Astrocyte (in vitro differentiated cells and primary cell): Measurements from ENCODE around the gene CELF1.
"Not testable (repeated sequence)": the region's sequence is repeated elsewhere in the genome, so short reads cannot be mapped to it uniquely, and the experiment has no call there.

Experiments used
- EZH2 ChIP-seq: IDR thresholded peaks from 2 replicates; pipeline ENCODE4 v1.6.1; 2012; ENCODE audit warnings: mild to moderate bottlenecking, low read length, inconsistent platforms; ENCODE audit not compliant: insufficient read depth
- TF ChIP-seq, protein P1 (sequence below): IDR thresholded peaks from 2 replicates; pipeline ENCODE4 v1.5.1; 2011; ENCODE audit warnings: low read depth, mild to moderate bottlenecking, inconsistent platforms, low read length, moderate library complexity; ENCODE audit not compliant: insufficient read depth

DNA sequence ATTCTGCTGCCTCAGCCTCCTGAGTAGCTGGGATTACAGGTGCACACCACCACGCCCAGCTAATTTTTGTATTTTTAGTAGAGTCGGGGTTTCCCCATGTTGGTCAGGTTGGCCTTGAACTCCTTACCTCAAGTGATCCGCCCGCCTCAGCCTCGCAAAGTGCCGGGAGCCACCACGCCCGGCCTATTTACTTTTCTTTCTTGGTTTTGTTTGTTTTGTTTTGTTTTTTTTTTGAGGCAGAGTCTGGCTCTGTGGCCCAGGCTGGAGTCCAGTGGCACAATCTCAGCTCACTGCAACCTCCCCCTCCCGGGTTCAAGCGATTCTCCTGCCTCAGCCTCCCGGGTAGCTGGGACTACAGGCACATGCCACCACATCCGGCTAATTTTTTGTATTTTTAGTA, 4.1 kb upstream of the CELF1 start:
- TF ChIP-seq, protein P1, sequence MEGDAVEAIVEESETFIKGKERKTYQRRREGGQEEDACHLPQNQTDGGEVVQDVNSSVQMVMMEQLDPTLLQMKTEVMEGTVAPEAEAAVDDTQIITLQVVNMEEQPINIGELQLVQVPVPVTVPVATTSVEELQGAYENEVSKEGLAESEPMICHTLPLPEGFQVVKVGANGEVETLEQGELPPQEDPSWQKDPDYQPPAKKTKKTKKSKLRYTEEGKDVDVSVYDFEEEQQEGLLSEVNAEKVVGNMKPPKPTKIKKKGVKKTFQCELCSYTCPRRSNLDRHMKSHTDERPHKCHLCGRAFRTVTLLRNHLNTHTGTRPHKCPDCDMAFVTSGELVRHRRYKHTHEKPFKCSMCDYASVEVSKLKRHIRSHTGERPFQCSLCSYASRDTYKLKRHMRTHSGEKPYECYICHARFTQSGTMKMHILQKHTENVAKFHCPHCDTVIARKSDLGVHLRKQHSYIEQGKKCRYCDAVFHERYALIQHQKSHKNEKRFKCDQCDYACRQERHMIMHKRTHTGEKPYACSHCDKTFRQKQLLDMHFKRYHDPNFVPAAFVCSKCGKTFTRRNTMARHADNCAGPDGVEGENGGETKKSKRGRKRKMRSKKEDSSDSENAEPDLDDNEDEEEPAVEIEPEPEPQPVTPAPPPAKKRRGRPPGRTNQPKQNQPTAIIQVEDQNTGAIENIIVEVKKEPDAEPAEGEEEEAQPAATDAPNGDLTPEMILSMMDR, result not testable (repeated sequence)
- not testable (repeated sequence) for TF ChIP-seq EZH2
